Cardiac muscle cell (in vitro differentiated cells and primary cell): ENCODE data around the gene HS2ST1. TPM values are rescaled to one million over a fixed set of nuclear protein-coding genes. Genes with fewer than 3 reads are reported as not detected.

ENCODE experiments used
- DNase-seq, 2 donors: peaks; one replicate each; pipeline versions ENCODE4 v3.0.0 to v3.0.0-alpha.2; 2010 to 2017; ENCODE audit warnings: low read depth in 1 of 2, low spot score in 1 of 2
- H3K27ac ChIP-seq: fragments of 200-600 bp; sonication (generic); 2 replicates; pipeline ENCODE4 v1.5.1; 2016
- H3K27me3 ChIP-seq: fragments of 200-600 bp; sonication (generic); 2 replicates; pipeline ENCODE4 v1.6.0; 2016; ENCODE audit warnings: control low read depth
- H3K36me3 ChIP-seq: fragments of 200-600 bp; sonication (generic); 2 replicates; pipeline ENCODE4 v1.5.1; 2016; ENCODE audit warnings: control low read depth
- H3K4me1 ChIP-seq: fragments of 200-600 bp; sonication (generic); 2 replicates; pipeline ENCODE4 v1.8.1; 2017; ENCODE audit warnings: low read depth, mild to moderate bottlenecking, mixed run types
- H3K4me3 ChIP-seq: fragments of 200-600 bp; sonication (generic); 2 replicates; pipeline ENCODE4 v1.5.1; 2016; ENCODE audit warnings: mild to moderate bottlenecking
- H3K9me3 ChIP-seq: fragments of 200-600 bp; sonication (generic); 2 replicates; pipeline ENCODE4 v1.5.1; 2017; ENCODE audit warnings: low read depth, mild to moderate bottlenecking, control low read depth
- CTCF ChIP-seq: IDR thresholded peaks from 2 replicates; pipeline ENCODE4 v1.5.1; 2012; ENCODE audit warnings: low read depth, mild to moderate bottlenecking, low read length
- polyA plus RNA-seq: library from polyadenylated mRNA; unstranded; fragments of >200 nt; fragmentation: Nextera tagmentation; extraction: Ambion mirVana; gene quantifications from 2 replicates; pipeline ENCODE4 v1.2.1, GENCODE V29; 2016
- total RNA-seq: library from RNA; depleted of rRNA; stranded (reverse); fragments of >200 nt; gene quantifications from 2 replicates; pipeline ENCODE4 v1.2.3, GENCODE V29; 2016

Gene HS2ST1
- total and polyA plus RNA-seq, 2 experiments from 2014 or later: 13.9 to 19.0 TPM

GRCh38 chr1:87103074-87103473 is 188.6 kb downstream of the HS2ST1 start:
- H3K4me1 ChIP-seq: peaks cover 11% of the 10 kb centered on the region
- H3K9me3 ChIP-seq: no peaks in the 10 kb centered on the region
- no peak overlapping the region for H3K27ac ChIP-seq
- no peaks in the 10 kb centered on the region for H3K27me3 ChIP-seq
- no peak for TF ChIP-seq CTCF
- H3K36me3 ChIP-seq: no peaks in the 10 kb centered on the region
- no peak overlapping the region for H3K4me3 ChIP-seq
- no peak for DNase-seq

- H3K27me3 ChIP-seq: no peaks in the 10 kb centered on the region
- TF ChIP-seq CTCF: no peak
- H3K36me3 ChIP-seq: no peaks in the 10 kb centered on the region
- peak overlapping the region; percentile 3 for H3K27ac ChIP-seq
- DNase-seq: no peak
- no peak overlapping the region for H3K4me3 ChIP-seq
- H3K9me3 ChIP-seq: no peaks in the 10 kb centered on the region
- H3K4me1 ChIP-seq: peaks cover 11% of the 10 kb centered on the region
Measured at GRCh38 chr1:87104140-87104539, 189.7 kb downstream of the HS2ST1 start.

- H3K4me1 ChIP-seq: peaks cover 17% of the 10 kb centered on the region
- H3K9me3 ChIP-seq: no peaks in the 10 kb centered on the region
- H3K27ac ChIP-seq: peak overlapping the region; percentile 3
- no peaks in the 10 kb centered on the region for H3K27me3 ChIP-seq
- TF ChIP-seq CTCF: no peak
- no peaks in the 10 kb centered on the region for H3K36me3 ChIP-seq
- H3K4me3 ChIP-seq: no peak overlapping the region
- DNase-seq: no peak
Measured at GRCh38 chr1:87104945-87105344, 190.5 kb downstream of the HS2ST1 start.

- Histone ChIP-seq H3K36me3 (no peaks in the 10 kb centered on the region), H3K4me1 (peaks cover 25% of the 10 kb centered on the region), H3K27ac (no peak overlapping the region), H3K4me3 (no peak overlapping the region), H3K9me3 (no peaks in the 10 kb centered on the region), H3K27me3 (no peaks in the 10 kb centered on the region)
- TF ChIP-seq CTCF: no peak
- DNase-seq: no peak
Measured at GRCh38 chr1:87106144-87106543, 191.7 kb downstream of the HS2ST1 start.

GRCh38 chr1:87106867-87107266 is 192.4 kb downstream of the HS2ST1 start:
- Histone ChIP-seq H3K4me3 (no peak overlapping the region), H3K27me3 (no peaks in the 10 kb centered on the region), H3K4me1 (peaks cover 31% of the 10 kb centered on the region), H3K36me3 (no peaks in the 10 kb centered on the region), H3K9me3 (no peaks in the 10 kb centered on the region), H3K27ac (no peak overlapping the region)
- no peak for DNase-seq
- no peak for TF ChIP-seq CTCF

- no peak for DNase-seq
- peaks cover 33% of the 10 kb centered on the region for H3K4me1 ChIP-seq
- no peak overlapping the region for H3K27ac ChIP-seq
- no peaks in the 10 kb centered on the region for H3K9me3 ChIP-seq
- no peak for TF ChIP-seq CTCF
- no peaks in the 10 kb centered on the region for H3K27me3 ChIP-seq
- no peaks in the 10 kb centered on the region for H3K36me3 ChIP-seq
- H3K4me3 ChIP-seq: no peak overlapping the region
Measured at GRCh38 chr1:87108228-87108627, 193.8 kb downstream of the HS2ST1 start.
